ENCODE results near the gene ZKSCAN8. TPM values are rescaled to one million over a fixed set of nuclear protein-coding genes. Genes with fewer than 3 reads are reported as not detected.
"Not testable (repeated sequence)": the region's sequence is repeated elsewhere in the genome, so short reads cannot be mapped to it uniquely, and the experiment has no call there.

ZKSCAN8 gene
- polyA plus RNA-seq, 2 of the 4 experiments (the other 2 are of a cell fraction): 8.5 to 8.9 TPM

GRCh38 chr6:28118217-28118616, 23.5 kb upstream of the ZKSCAN8 start:
- ATAC-seq (no peak), DNase-seq (ENCODE audit: low read depth in 1 of 2, low spot score in 1 of 2) (no peak), FAIRE-seq (no peak)
- H3K4me2 ChIP-seq: no peak overlapping the region
- no peaks in the 10 kb centered on the region for H3K9me3 ChIP-seq
- no peak overlapping the region for H3K27ac ChIP-seq
- TF ChIP-seq EHF (CRISPR knock-in tag; IDR thresholded peaks at IDR 0.05) (no peak), TP53 (CRISPR knock-in tag; IDR thresholded peaks at IDR 0.05) (no peak), POLR2AphosphoS2 (conservative IDR thresholded peaks at IDR 0.05; ENCODE audit: low read length) (no peak), USF2 (IDR thresholded peaks at IDR 0.05) (no peak), PHF8 (IDR thresholded peaks at IDR 0.05; ENCODE audit: borderline replicate concordance, low read depth) (no peak), RFX5 (IDR thresholded peaks at IDR 0.05) (no peak), RARB (CRISPR knock-in tag; IDR thresholded peaks at IDR 0.05) (no peak), EHMT2 (IDR thresholded peaks at IDR 0.05; ENCODE audit: low read depth) (no peak), PBX3 (IDR thresholded peaks at IDR 0.05) (no peak), ESRRA (IDR thresholded peaks at IDR 0.05; ENCODE audit: borderline replicate concordance, low read length) (no peak)
- CTCF ChIA-PET: interaction anchor here (1.8 kb wide), 1 partner anchor 14 kb away, joined by 5 read pairs; no protein-coding TSS in a partner anchor
- WGBS (ENCODE audit: missing lambda C conversion rate): 53% methylated on average over 1 of the region's 1 CpG
- POLR2A ChIA-PET: no interaction called here
- H3K4me3 ChIP-seq: no peak overlapping the region
- no peaks in the 10 kb centered on the region for H3K4me1 ChIP-seq

GRCh38 chr6:28121876-28122275, 19.8 kb upstream of the ZKSCAN8 start:
- no peak overlapping the region for H3K4me3 ChIP-seq
- 86% methylated on average over 2 of the region's 2 CpGs for WGBS (ENCODE audit: missing lambda C conversion rate)
- no peak for TF ChIP-seq ZC3H11A (IDR thresholded peaks at IDR 0.05)
- no peak for TF ChIP-seq MAFK (IDR thresholded peaks at IDR 0.05; ENCODE audit: partially characterized antibody)
- TF ChIP-seq E2F6 (IDR thresholded peaks at IDR 0.05; ENCODE audit: borderline replicate concordance, low read depth): no peak
- TF ChIP-seq RAD21 (conservative IDR thresholded peaks at IDR 0.05 in 1 of 2, IDR thresholded peaks at IDR 0.05 in 1 of 2): no peak
- no peak for TF ChIP-seq CBX8 (IDR thresholded peaks at IDR 0.05)
- TF ChIP-seq NPAS2 (CRISPR knock-in tag; IDR thresholded peaks at IDR 0.05; ENCODE audit: borderline replicate concordance): no peak
- no peak for TF ChIP-seq ELK1 (IDR thresholded peaks at IDR 0.05; ENCODE audit: low read depth, low read length)
- no peak for TF ChIP-seq ZNF302 (CRISPR knock-in tag; IDR thresholded peaks at IDR 0.05)
- no peak for ATAC-seq
- POLR2A ChIA-PET: no interaction called here
- CTCF ChIA-PET: no interaction called here
- FAIRE-seq: no peak
- H3K4me1 ChIP-seq: peaks cover 8% of the 10 kb centered on the region; the same call in 1 of the 3 replicates
- no peaks in the 10 kb centered on the region for H3K9me3 ChIP-seq
- DNase-seq (ENCODE audit: low read depth in 1 of 2, low spot score in 1 of 2): no peak
- H3K27ac ChIP-seq: no peak overlapping the region
- no peak overlapping the region for H3K4me2 ChIP-seq

GRCh38 chr6:28122283-28122682, 19.4 kb upstream of the ZKSCAN8 start:
- CTCF ChIA-PET; DNase-seq (ENCODE audit: low read depth in 1 of 2, low spot score in 1 of 2); H3K9me3 ChIP-seq; ATAC-seq; POLR2A ChIA-PET; H3K4me2 ChIP-seq; FAIRE-seq; H3K4me3 ChIP-seq; H3K4me1 ChIP-seq; H3K27ac ChIP-seq: not testable (repeated sequence)
- 82% methylated on average over 5 of the region's 5 CpGs for WGBS (ENCODE audit: missing lambda C conversion rate)

Measured in A549 (cell line).